Endothelial cell of umbilical vein (primary cell): Measurements from ENCODE around the gene GGA3. TPM values are rescaled to one million over a fixed set of nuclear protein-coding genes. Genes with fewer than 3 reads are reported as not detected.

Experiments
- BruUV-seq: library from RNA; stranded (reverse); fragments of 400-500 nt; replicated peaks from 2 replicates; lab custom pipeline; 2021; lab: Mats Ljungman, UMichigan
- CTCF ChIA-PET: fragments of 300-600, 350-600 bp; sonication (Branson Sonifier 250); formaldehyde crosslinking; loops from one replicate; lab custom pipeline; 2021; ENCODE audit warnings: antibody characterized with exemption, inconsistent platforms; lab: Charles Lee
- POLR2A ChIA-PET: fragments of 300-600, 350-600 bp; sonication (Branson Sonifier 250); formaldehyde crosslinking; loops from one replicate; lab custom pipeline; 2021; ENCODE audit warnings: antibody characterized with exemption, inconsistent platforms; lab: Charles Lee
- DNase-seq: peaks from one replicate; pipeline ENCODE4 v3.0.0-alpha.2; 2011; ENCODE audit warnings: low read depth, low spot score
- FAIRE-seq: peaks from 2 replicates; lab custom pipeline; 2011; peaks lifted over from hg19 to GRCh38; lab: Jason Lieb, UNC
- H2AFZ ChIP-seq: 2 replicates; pipeline ENCODE4 v1.6.0; 2012; ENCODE audit warnings: low read depth, low read length, control low read depth, inconsistent platforms
- H3K27ac ChIP-seq: 2 replicates; pipeline ENCODE4 v1.5.1; 2011; ENCODE audit warnings: low read depth, mild to moderate bottlenecking, control low read depth, low read length, moderate library complexity; ENCODE audit not compliant: insufficient read depth
- H3K27me3 ChIP-seq, 2 experiments: 2 replicates each; pipeline versions ENCODE4 v1.6.0 to v1.6.1; 2011; ENCODE audit warnings: low read length in 2 of 2, mixed read lengths in 1 of 2; ENCODE audit not compliant: control insufficient read depth in 2 of 2, insufficient read depth in 2 of 2
- H3K36me3 ChIP-seq, 2 experiments: 2 replicates in 1 of 2; 3 replicates in 1 of 2; pipeline ENCODE4 v1.5.1; 2011; ENCODE audit warnings: low read length in 2 of 2, mild to moderate bottlenecking in 1 of 2, moderate library complexity in 1 of 2; ENCODE audit not compliant: control insufficient read depth in 2 of 2, insufficient read depth in 2 of 2; ENCODE audit errors: extremely low read depth in 1 of 2
- H3K4me1 ChIP-seq: 3 replicates; pipeline ENCODE4 v1.5.1; 2011; ENCODE audit warnings: mild to moderate bottlenecking, low read length; ENCODE audit not compliant: control insufficient read depth, insufficient read depth; ENCODE audit errors: extremely low read depth
- H3K4me2 ChIP-seq: 2 replicates; pipeline ENCODE4 v1.6.1; 2011; ENCODE audit warnings: low read length, control low read depth, mixed read lengths; ENCODE audit not compliant: insufficient read depth
- H3K4me3 ChIP-seq, 3 experiments: fragments of 200-600 bp in 1 of 3; sonication (generic), shearing (Covaris generic) in 1 of 3; replicated peaks in 1 of 3; 2 replicates each; pipeline ENCODE4 v1.5.1; 2011 to 2016; ENCODE audit warnings: control low read depth in 3 of 3, low read length in 3 of 3, mild to moderate bottlenecking in 2 of 3, inconsistent platforms in 1 of 3, low read depth in 1 of 3, moderate library complexity in 1 of 3; ENCODE audit not compliant: insufficient read depth in 1 of 3
- H3K79me2 ChIP-seq: 2 replicates; pipeline ENCODE4 v1.6.0; 2012; ENCODE audit warnings: low read length, inconsistent platforms; ENCODE audit not compliant: control insufficient read depth, insufficient read depth
- H3K9ac ChIP-seq: replicated peaks from 2 replicates; pipeline ENCODE3; 2011; ENCODE audit warnings: low read length, control low read depth; ENCODE audit not compliant: insufficient read depth; ENCODE audit errors: extremely low read depth
- H3K9me1 ChIP-seq: replicated peaks from 3 replicates; pipeline ENCODE4 v1.6.0; 2011; ENCODE audit warnings: mild to moderate bottlenecking, low read length; ENCODE audit not compliant: control insufficient read depth, insufficient read depth; ENCODE audit errors: extremely low read depth
- H3K9me3 ChIP-seq: replicated peaks from 2 replicates; pipeline ENCODE4 v1.5.1; 2012; ENCODE audit warnings: low read length, inconsistent platforms; ENCODE audit not compliant: control insufficient read depth, insufficient read depth
- H4K20me1 ChIP-seq: replicated peaks from 2 replicates; pipeline ENCODE3; 2011; ENCODE audit warnings: mild to moderate bottlenecking, low read length; ENCODE audit not compliant: control insufficient read depth, insufficient read depth; ENCODE audit errors: extremely low read depth
- EZH2 ChIP-seq: IDR thresholded peaks from 2 replicates; pipeline ENCODE4 v1.6.1; 2012; ENCODE audit warnings: borderline replicate concordance, low read depth, mild to moderate bottlenecking, moderate library complexity, low read length, inconsistent platforms; ENCODE audit not compliant: severe bottlenecking
- FOS ChIP-seq: IDR thresholded peaks from 2 replicates; pipeline ENCODE4 v1.6.1; 2011; ENCODE audit warnings: mild to moderate bottlenecking, low read length, moderate library complexity, borderline replicate concordance; ENCODE audit not compliant: insufficient read depth
- GATA2 ChIP-seq: IDR thresholded peaks from 2 replicates; pipeline ENCODE4 v1.7.0; 2011; ENCODE audit warnings: low read depth, mild to moderate bottlenecking, moderate library complexity, mixed read lengths, low read length; ENCODE audit not compliant: insufficient read length, insufficient read depth
- JUN ChIP-seq: IDR thresholded peaks from 2 replicates; pipeline ENCODE4 v1.6.1; 2011; ENCODE audit warnings: borderline replicate concordance, low read depth; ENCODE audit not compliant: insufficient read length, insufficient read depth
- MYC ChIP-seq: IDR thresholded peaks from one replicate; pipeline ENCODE4 v1.6.1; 2011; ENCODE audit warnings: mild to moderate bottlenecking, low read depth, low read length
- POLR2A ChIP-seq: IDR thresholded peaks from 2 replicates; pipeline ENCODE4 v1.6.1; 2012; ENCODE audit warnings: low read depth, mild to moderate bottlenecking, control low read depth, low read length
- POLR2AphosphoS5 ChIP-seq: IDR thresholded peaks from 2 replicates; pipeline ENCODE4 v1.6.1; 2012; ENCODE audit warnings: low read depth, mild to moderate bottlenecking, control low read depth, low read length, moderate library complexity; ENCODE audit not compliant: insufficient read depth
- dilution Hi-C: fragments of 300-500 bp; cut with MboI; formaldehyde crosslinking; loops from one replicate; pipeline ENCODE4 v1.15.0; 2019; ENCODE audit warnings: low sequenced_read_pairs; ENCODE audit not compliant: extremely low pct_ligation_motif_present
- intact Hi-C: fragments of 100-400 bp; cut with micrococcal nuclease; formaldehyde crosslinking; loops from one replicate; pipeline ENCODE4 v1.10.0; 2022
- polyA plus RNA-seq, 4 experiments: library from polyadenylated mRNA; depleted of rRNA in 3 of 4; stranded (reverse) in 3 of 4; unstranded in 1 of 4; fragments of >200 nt; gene quantifications; 2 replicates each; pipeline versions ENCODE4 v1.2.1 to v1.2.3, GENCODE V29; 2011 to 2012; ENCODE audit warnings: missing spikeins in 1 of 4
- total RNA-seq: library from RNA; stranded (reverse); gene quantifications from 2 replicates; pipeline ENCODE4 v1.2.3, GENCODE V29; 2021
- TF ChIP-seq, protein P1 (sequence below): IDR thresholded peaks from 2 replicates; pipeline ENCODE4 v1.6.1; 2011; ENCODE audit not compliant: insufficient read depth, insufficient read length
- TF ChIP-seq, protein P2 (sequence below), 2 donors: IDR thresholded peaks; 1 replicate in 1 of 2; 2 replicates in 1 of 2; pipeline ENCODE4 v1.5.1; 2011; ENCODE audit warnings: low read length in 2 of 2, mild to moderate bottlenecking in 2 of 2, moderate library complexity in 2 of 2, control low read depth in 1 of 2, inconsistent platforms in 1 of 2, low read depth in 1 of 2; ENCODE audit not compliant: insufficient read depth in 1 of 2; ENCODE audit errors: extremely low read depth in 1 of 2

Gene GGA3
- total and polyA plus RNA-seq, 2 donors (not counting 3 experiments of a cell fraction or from before 2014, with no cell fraction given): 41.2 to 62.9 TPM

DNA sequence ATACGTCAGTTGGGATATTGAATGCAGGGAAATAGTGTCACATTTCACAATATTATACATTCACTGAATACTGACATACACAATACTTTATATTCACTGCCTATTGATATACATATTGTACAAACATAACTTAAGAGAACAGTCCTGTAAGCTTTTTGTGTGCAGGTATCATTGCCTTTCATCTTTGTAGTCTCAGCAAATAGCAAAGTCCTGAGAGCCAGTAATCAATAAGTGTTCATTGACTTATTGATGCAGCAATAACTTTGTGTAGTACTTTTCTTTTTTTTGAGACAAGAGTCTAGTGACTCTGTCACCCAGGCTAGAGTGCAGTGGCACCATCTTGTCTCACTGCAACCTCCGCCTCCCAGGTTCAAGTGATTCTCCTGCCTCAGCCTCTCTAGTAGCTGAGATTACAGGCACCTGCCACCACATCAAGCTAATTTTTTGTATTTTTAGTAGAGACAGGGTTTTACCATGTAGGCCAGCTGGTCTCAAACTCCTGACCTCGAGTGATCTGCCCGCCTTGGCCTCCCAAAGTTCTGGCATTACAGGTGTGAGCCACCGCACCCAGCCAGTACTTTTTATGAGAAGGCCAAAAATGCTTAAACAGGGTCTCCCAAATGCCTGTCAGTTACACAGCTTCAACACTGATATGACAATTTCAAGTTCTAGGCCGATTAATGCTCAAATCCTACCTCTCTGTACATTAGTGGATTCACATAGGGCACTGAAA is 61.4 kb downstream of the GGA3 start:
- Histone ChIP-seq H3K9ac (no peak overlapping the region), H3K4me2 (no peak overlapping the region), H3K9me1 (no peaks in the 10 kb centered on the region), H3K9me3 (no peaks in the 10 kb centered on the region), H3K4me1 (no peaks in the 10 kb centered on the region), H3K27me3 (no peaks in the 10 kb centered on the region), H3K36me3 (no peaks in the 10 kb centered on the region), H3K79me2 (no peaks in the 10 kb centered on the region), H4K20me1 (no peaks in the 10 kb centered on the region), H2AFZ (no peak overlapping the region), H3K27ac (no peak overlapping the region), H3K4me3 (no peak overlapping the region)
- ChIA-PET POLR2A (interaction anchor here (0.6 to 0.7 kb wide), 2 partner anchors 17 to 196 kb away, joined by 5 to 6 read pairs; no protein-coding TSS in a partner anchor), CTCF (interaction anchor here (1.4 to 9.1 kb wide), 6 partner anchors 10 to 238 kb away, joined by 4 to 257 read pairs (median 52); no protein-coding TSS in a partner anchor)
- DNase-seq (no peak), FAIRE-seq (no peak)
- intact Hi-C loops (loop anchor here (5.0 kb wide), 1 partner anchor 278 kb away; the partner anchor contains the start of genes OTOP2 and USH1G), dilution Hi-C loops (no loop called here)
- BruUV-seq: no TSS peak
- TF ChIP-seq JUN (no peak), EZH2 (no peak), MYC (no peak), FOS (no peak), POLR2A (no peak), GATA2 (no peak), POLR2AphosphoS5 (no peak)
- TF ChIP-seq, protein P1, sequence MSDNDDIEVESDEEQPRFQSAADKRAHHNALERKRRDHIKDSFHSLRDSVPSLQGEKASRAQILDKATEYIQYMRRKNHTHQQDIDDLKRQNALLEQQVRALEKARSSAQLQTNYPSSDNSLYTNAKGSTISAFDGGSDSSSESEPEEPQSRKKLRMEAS: no peak
- TF ChIP-seq, protein P2, sequence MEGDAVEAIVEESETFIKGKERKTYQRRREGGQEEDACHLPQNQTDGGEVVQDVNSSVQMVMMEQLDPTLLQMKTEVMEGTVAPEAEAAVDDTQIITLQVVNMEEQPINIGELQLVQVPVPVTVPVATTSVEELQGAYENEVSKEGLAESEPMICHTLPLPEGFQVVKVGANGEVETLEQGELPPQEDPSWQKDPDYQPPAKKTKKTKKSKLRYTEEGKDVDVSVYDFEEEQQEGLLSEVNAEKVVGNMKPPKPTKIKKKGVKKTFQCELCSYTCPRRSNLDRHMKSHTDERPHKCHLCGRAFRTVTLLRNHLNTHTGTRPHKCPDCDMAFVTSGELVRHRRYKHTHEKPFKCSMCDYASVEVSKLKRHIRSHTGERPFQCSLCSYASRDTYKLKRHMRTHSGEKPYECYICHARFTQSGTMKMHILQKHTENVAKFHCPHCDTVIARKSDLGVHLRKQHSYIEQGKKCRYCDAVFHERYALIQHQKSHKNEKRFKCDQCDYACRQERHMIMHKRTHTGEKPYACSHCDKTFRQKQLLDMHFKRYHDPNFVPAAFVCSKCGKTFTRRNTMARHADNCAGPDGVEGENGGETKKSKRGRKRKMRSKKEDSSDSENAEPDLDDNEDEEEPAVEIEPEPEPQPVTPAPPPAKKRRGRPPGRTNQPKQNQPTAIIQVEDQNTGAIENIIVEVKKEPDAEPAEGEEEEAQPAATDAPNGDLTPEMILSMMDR (IDR thresholded peaks at IDR 0.05; ENCODE audit: extremely low read depth in 1 of 2, insufficient read depth in 1 of 2, low read depth in 1 of 2, low read length in 2 of 2): no peak
